Ishikawa (cell line): ENCODE results near the gene PALLD.

ENCODE experiments used
- CEBPB ChIP-seq: IDR thresholded peaks from 2 replicates; pipeline ENCODE4 v1.6.1; 2012
- CREB1 ChIP-seq: IDR thresholded peaks from 2 replicates; pipeline ENCODE4 v1.6.1; 2012; ENCODE audit warnings: low read depth
- EGR1 ChIP-seq: IDR thresholded peaks from 2 replicates; pipeline ENCODE4 v1.6.1; 2012
- EP300 ChIP-seq: IDR thresholded peaks from 2 replicates; pipeline ENCODE4 v1.6.1; 2012; ENCODE audit warnings: borderline replicate concordance
- FOXM1 ChIP-seq: IDR thresholded peaks from 2 replicates; pipeline ENCODE4 v1.6.1; 2012; ENCODE audit warnings: low read depth, borderline replicate concordance
- NFIC ChIP-seq: IDR thresholded peaks from 2 replicates; pipeline ENCODE4 v1.6.1; 2012
- RAD21 ChIP-seq: IDR thresholded peaks from 2 replicates; pipeline ENCODE4 v1.6.1; 2012; ENCODE audit warnings: low read depth
- TAF1 ChIP-seq: IDR thresholded peaks from 2 replicates; pipeline ENCODE4 v1.6.1; 2012; ENCODE audit warnings: low read depth, mild to moderate bottlenecking
- TCF12 ChIP-seq: IDR thresholded peaks from 2 replicates; pipeline ENCODE4 v1.6.1; 2012; ENCODE audit warnings: low read depth
- TEAD4 ChIP-seq: IDR thresholded peaks from 2 replicates; pipeline ENCODE4 v1.6.1; 2012
- YY1 ChIP-seq: IDR thresholded peaks from 2 replicates; pipeline ENCODE4 v1.6.1; 2012; ENCODE audit warnings: low read depth
- ZBTB7A ChIP-seq: IDR thresholded peaks from 2 replicates; pipeline ENCODE4 v1.6.1; 2012; ENCODE audit warnings: low read depth
- TF ChIP-seq, protein P1 (sequence below): IDR thresholded peaks from 2 replicates; pipeline ENCODE4 v1.6.1; 2012; ENCODE audit warnings: low read depth, mild to moderate bottlenecking
- TF ChIP-seq, protein P2 (sequence below): IDR thresholded peaks from 2 replicates; pipeline ENCODE4 v1.6.1; 2012
- TF ChIP-seq, protein P3 (sequence below): IDR thresholded peaks from 2 replicates; pipeline ENCODE4 v1.6.1; 2012

The PALLD gene

DNA sequence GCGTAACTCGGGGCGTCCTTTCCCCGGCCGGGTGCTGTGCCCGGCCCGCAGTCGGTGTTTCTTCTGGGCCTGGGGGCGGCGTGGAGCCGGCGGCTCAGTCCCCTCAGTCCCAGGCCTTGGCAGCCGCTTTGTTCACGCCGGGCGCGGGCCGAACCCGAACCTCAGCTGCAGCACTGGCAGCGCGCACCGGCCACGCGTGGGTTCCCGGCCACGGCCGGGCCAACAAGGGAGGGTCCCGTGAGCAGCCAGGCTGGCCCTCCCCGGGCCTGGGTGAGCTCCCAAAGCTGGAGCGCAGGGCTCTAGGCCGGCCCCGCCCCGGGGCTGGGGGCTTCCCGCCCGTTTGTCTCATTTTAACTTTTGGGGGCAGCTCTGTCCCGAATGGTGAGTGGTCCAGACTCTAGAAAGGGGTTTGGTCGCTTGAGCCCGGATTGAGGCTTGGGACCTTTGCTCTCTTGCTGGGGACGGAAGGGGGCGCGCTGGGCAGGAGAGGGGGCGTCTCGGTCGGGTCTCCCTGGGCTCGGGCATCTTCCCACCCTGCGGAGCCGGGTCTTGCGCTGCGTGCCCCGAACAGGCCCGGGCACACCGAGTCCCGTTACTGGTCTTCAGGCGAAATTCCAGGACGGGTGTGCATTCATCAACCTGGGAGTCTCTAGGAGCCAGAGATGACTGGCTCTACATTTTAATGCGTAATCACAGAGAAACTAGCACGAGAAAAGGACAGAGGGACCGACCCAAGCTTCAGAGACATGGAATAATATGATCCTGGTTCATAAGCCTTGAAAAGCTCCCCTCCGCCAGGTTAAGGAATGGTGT is 336.1 kb downstream of the PALLD start:
- 0 out of 2 replicates have a peak, but pooled peaks have one; percentile 11 for TF ChIP-seq ZBTB7A
- TF ChIP-seq, protein P1, sequence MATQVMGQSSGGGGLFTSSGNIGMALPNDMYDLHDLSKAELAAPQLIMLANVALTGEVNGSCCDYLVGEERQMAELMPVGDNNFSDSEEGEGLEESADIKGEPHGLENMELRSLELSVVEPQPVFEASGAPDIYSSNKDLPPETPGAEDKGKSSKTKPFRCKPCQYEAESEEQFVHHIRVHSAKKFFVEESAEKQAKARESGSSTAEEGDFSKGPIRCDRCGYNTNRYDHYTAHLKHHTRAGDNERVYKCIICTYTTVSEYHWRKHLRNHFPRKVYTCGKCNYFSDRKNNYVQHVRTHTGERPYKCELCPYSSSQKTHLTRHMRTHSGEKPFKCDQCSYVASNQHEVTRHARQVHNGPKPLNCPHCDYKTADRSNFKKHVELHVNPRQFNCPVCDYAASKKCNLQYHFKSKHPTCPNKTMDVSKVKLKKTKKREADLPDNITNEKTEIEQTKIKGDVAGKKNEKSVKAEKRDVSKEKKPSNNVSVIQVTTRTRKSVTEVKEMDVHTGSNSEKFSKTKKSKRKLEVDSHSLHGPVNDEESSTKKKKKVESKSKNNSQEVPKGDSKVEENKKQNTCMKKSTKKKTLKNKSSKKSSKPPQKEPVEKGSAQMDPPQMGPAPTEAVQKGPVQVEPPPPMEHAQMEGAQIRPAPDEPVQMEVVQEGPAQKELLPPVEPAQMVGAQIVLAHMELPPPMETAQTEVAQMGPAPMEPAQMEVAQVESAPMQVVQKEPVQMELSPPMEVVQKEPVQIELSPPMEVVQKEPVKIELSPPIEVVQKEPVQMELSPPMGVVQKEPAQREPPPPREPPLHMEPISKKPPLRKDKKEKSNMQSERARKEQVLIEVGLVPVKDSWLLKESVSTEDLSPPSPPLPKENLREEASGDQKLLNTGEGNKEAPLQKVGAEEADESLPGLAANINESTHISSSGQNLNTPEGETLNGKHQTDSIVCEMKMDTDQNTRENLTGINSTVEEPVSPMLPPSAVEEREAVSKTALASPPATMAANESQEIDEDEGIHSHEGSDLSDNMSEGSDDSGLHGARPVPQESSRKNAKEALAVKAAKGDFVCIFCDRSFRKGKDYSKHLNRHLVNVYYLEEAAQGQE = no peak

DNA sequence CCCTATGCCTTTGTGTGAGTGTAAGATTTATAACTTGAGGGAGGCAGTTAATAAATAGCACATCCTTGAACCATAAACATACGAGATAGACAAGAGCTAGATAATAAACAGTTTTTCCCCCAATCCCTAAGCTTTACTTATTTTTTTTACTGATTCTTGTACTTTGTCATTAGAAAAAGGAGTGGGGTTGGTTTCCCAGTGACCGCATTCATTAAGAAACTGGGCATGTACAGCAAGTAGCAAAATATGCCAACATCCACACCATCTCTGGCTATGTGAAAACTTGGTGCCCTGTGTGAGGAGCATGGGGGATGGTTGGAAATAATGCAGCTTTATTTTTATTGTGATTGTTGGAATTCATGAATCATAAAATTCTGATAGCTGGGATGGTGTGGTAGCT is 337.0 kb downstream of the PALLD start:
- TF ChIP-seq, protein P2, sequence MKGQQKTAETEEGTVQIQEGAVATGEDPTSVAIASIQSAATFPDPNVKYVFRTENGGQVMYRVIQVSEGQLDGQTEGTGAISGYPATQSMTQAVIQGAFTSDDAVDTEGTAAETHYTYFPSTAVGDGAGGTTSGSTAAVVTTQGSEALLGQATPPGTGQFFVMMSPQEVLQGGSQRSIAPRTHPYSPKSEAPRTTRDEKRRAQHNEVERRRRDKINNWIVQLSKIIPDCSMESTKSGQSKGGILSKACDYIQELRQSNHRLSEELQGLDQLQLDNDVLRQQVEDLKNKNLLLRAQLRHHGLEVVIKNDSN = no peak
- TF ChIP-seq ZBTB7A (no peak), TAF1 (no peak)

DNA sequence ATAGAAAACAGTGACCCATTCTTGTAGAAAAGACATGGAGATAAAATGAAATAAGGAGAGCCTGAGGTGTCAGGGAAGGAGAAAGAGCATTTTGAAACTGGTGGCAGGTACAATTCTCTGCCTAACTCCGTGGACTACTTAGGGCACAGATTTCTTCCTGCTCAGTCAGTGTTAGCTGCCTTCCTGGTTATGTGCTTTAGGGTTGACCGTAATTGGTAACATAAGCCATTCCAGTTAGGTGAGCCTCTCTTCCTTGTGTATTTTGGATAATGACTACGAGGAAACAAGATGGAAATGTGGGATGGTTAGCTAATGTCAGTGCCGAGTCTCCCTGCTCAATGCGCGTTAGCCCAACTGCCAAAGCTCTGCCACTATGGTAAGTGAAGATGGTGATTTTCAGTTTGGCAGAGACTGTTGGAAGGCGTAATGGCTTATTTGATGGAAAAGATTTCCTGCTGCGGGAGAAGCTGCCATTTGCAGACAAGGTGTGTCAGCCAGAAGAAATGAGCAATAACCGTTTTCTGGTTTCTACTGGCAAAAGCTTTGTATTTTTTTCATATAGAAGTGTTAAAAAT is 339.1 kb downstream of the PALLD start:
- TF ChIP-seq RAD21 (no peak), TAF1 (no peak), TCF12 (no peak)

DNA sequence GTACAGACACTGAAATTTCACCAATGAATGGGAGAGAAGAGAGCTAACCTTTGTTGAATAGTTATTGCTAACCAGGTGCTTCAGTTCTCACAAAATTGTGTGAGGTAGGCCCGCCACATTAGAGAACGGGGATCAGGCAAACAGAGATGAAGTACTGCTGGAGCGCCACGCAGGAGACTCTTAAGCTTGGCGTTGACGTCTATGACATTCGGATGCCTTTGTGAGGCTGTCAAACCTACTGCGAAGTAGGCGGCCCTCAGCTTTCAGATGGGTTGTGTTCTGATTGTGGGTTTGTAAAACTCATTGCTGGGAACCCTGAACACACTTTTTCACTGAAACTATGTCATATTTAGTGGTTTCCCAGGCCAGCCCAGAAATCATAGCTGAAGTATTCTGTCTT is 339.6 kb downstream of the PALLD start:
- no peak for TF ChIP-seq CEBPB
- no peak for TF ChIP-seq CREB1
- TF ChIP-seq TCF12 = no peak
- TF ChIP-seq TEAD4 = no peak
- no peak for TF ChIP-seq RAD21
- no peak for TF ChIP-seq YY1
- TF ChIP-seq EGR1 = no peak
- TF ChIP-seq, protein P3, sequence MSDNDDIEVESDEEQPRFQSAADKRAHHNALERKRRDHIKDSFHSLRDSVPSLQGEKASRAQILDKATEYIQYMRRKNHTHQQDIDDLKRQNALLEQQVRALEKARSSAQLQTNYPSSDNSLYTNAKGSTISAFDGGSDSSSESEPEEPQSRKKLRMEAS = no peak
- no peak for TF ChIP-seq FOXM1
- TF ChIP-seq, protein P1 = no peak
- TF ChIP-seq ZBTB7A = no peak
- TF ChIP-seq NFIC = no peak
- no peak for TF ChIP-seq TAF1
- no peak for TF ChIP-seq EP300
- TF ChIP-seq, protein P2 = no peak

DNA sequence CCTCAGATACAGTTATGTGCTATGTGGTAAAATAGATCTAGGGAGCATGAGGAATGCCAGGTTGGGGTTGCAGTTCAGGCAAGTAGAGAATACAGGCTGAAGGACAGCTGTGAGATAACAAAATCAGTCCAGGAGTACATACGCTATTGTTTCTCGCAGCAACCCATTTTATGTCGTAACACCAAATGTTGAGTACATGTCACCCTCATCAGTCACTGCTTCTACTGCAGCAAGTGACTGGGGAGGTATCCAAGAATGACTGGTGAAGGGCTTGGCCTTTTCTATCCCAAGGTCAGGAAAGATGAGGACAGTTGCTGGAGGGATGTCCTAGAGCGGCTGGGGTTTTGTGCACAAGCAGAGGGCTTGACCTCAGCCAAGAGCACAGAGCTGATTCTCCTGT is 341.1 kb downstream of the PALLD start:
- TF ChIP-seq FOXM1 (no peak), EP300 (no peak), RAD21 (no peak), NFIC (no peak), CREB1 (no peak), YY1 (no peak), ZBTB7A (no peak), TEAD4 (no peak), CEBPB (no peak), TCF12 (no peak), TAF1 (no peak), EGR1 (no peak)
- TF ChIP-seq, protein P2 = no peak
- TF ChIP-seq, protein P1 = no peak
- TF ChIP-seq, protein P3 = no peak
